Parathyroid adenoma (tissue), 2 donors: ENCODE measurements around the gene GTF2B.
"Not testable (repeated sequence)": the region's sequence is repeated elsewhere in the genome, so short reads cannot be mapped to it uniquely, and the experiment has no call there.

Experiments used
- H2AFZ ChIP-seq: fragments of 300-600 bp; sonication (generic); one replicate; pipeline ENCODE4 v1.7.0; 2017; ENCODE audit warnings: antibody characterized with exemption, mild to moderate bottlenecking
- H3K27ac ChIP-seq: fragments of 300-600 bp; sonication (generic); one replicate; pipeline ENCODE4 v1.7.0; 2017
- H3K27me3 ChIP-seq: fragments of 300-600 bp; sonication (generic); one replicate; pipeline ENCODE4 v1.7.0; 2017; ENCODE audit warnings: low read length; ENCODE audit not compliant: control insufficient read depth, insufficient read depth
- H3K36me3 ChIP-seq: fragments of 300-600 bp; sonication (generic); one replicate; pipeline ENCODE4 v1.7.0; 2017; ENCODE audit warnings: low read length; ENCODE audit not compliant: control insufficient read depth, insufficient read depth
- H3K4me1 ChIP-seq: fragments of 300-600 bp; sonication (generic); one replicate; pipeline ENCODE4 v1.7.0; 2017; ENCODE audit warnings: control low read depth
- H3K4me2 ChIP-seq: fragments of 300-600 bp; sonication (generic); one replicate; pipeline ENCODE4 v1.7.0; 2017; ENCODE audit warnings: low read length
- H3K4me3 ChIP-seq: fragments of 300-600 bp; sonication (generic); one replicate; pipeline ENCODE4 v1.7.0; 2017; ENCODE audit warnings: low read depth, low read length
- H3K79me2 ChIP-seq: fragments of 300-600 bp; sonication (generic); one replicate; pipeline ENCODE4 v1.7.0; 2017; ENCODE audit warnings: control low read depth
- H3K9ac ChIP-seq: fragments of 300-600 bp; sonication (generic); one replicate; pipeline ENCODE4 v1.7.0; 2017; ENCODE audit warnings: mild to moderate bottlenecking
- H3K9me3 ChIP-seq: fragments of 300-600 bp; sonication (generic); one replicate; pipeline ENCODE4 v1.7.0; 2017; ENCODE audit warnings: low read length; ENCODE audit not compliant: control insufficient read depth
- CTCF ChIP-seq: fragments of 300-600 bp; sonication (generic); IDR thresholded peaks from one replicate; pipeline ENCODE4 v1.7.0; 2017; ENCODE audit warnings: antibody characterized with exemption, mild to moderate bottlenecking
- donor health status: primary hyperparathyroidism.

GTF2B gene

GRCh38 chr1:88883156-88883555, 8.2 kb downstream of the GTF2B start:
- H2AFZ ChIP-seq, result no peak overlapping the region
- H3K27ac ChIP-seq, result no peak overlapping the region
- H3K9me3 ChIP-seq, result no peaks in the 10 kb centered on the region
- no peak overlapping the region for H3K4me3 ChIP-seq
- no peaks in the 10 kb centered on the region for H3K36me3 ChIP-seq
- no peak overlapping the region for H3K9ac ChIP-seq
- no peak for TF ChIP-seq CTCF
- no peak overlapping the region for H3K4me2 ChIP-seq
- no peaks in the 10 kb centered on the region for H3K4me1 ChIP-seq
- H3K79me2 ChIP-seq, result no peaks in the 10 kb centered on the region
- H3K27me3 ChIP-seq, result no peaks in the 10 kb centered on the region

- H3K27ac ChIP-seq, H3K79me2 ChIP-seq, H2AFZ ChIP-seq, H3K9me3 ChIP-seq, H3K4me1 ChIP-seq, H3K27me3 ChIP-seq, H3K36me3 ChIP-seq, H3K4me2 ChIP-seq, H3K4me3 ChIP-seq, H3K9ac ChIP-seq: not testable (repeated sequence)
Observed at GRCh38 chr1:88880717-88881116, 10.7 kb downstream of the GTF2B start.

GRCh38 chr1:88878731-88879130, 12.6 kb downstream of the GTF2B start:
- Histone ChIP-seq H3K9me3 (no peaks in the 10 kb centered on the region), H3K9ac (no peak overlapping the region), H3K4me1 (no peaks in the 10 kb centered on the region), H3K4me3 (no peak overlapping the region), H3K27ac (no peak overlapping the region), H3K36me3 (no peaks in the 10 kb centered on the region), H2AFZ (no peak overlapping the region), H3K27me3 (no peaks in the 10 kb centered on the region), H3K79me2 (peaks cover 8% of the 10 kb centered on the region), H3K4me2 (no peak overlapping the region)
- no peak for TF ChIP-seq CTCF

GRCh38 chr1:88877911-88878310, 13.5 kb downstream of the GTF2B start:
- Histone ChIP-seq H3K27ac (no peak overlapping the region), H3K4me1 (no peaks in the 10 kb centered on the region), H3K9ac (no peak overlapping the region), H3K4me3 (no peak overlapping the region), H3K9me3 (no peaks in the 10 kb centered on the region), H3K36me3 (no peaks in the 10 kb centered on the region), H3K79me2 (peaks cover 11% of the 10 kb centered on the region), H3K27me3 (no peaks in the 10 kb centered on the region), H3K4me2 (no peak overlapping the region), H2AFZ (no peak overlapping the region)
- no peak for TF ChIP-seq CTCF

- no peak overlapping the region for H3K27ac ChIP-seq
- H3K79me2 ChIP-seq, result peaks cover 11% of the 10 kb centered on the region
- no peak overlapping the region for H3K4me2 ChIP-seq
- no peak overlapping the region for H3K4me3 ChIP-seq
- H3K4me1 ChIP-seq, result no peaks in the 10 kb centered on the region
- H3K36me3 ChIP-seq, result no peaks in the 10 kb centered on the region
- TF ChIP-seq CTCF, result peak; percentile 49
- no peak overlapping the region for H3K9ac ChIP-seq
- no peaks in the 10 kb centered on the region for H3K27me3 ChIP-seq
- no peak overlapping the region for H2AFZ ChIP-seq
- no peaks in the 10 kb centered on the region for H3K9me3 ChIP-seq
Observed at GRCh38 chr1:88877382-88877825, 14.0 kb downstream of the GTF2B start.
